Psoas muscle (tissue), 8 donors: Measurements from ENCODE around the gene WDR82. TPM values are rescaled to one million over a fixed set of nuclear protein-coding genes. Genes with fewer than 3 reads are reported as not detected.

ENCODE experiments used
- ATAC-seq, 4 donors: fragments of 200-7000 bp; cut with Tn5 transposase; one replicate each; pipeline ENCODE4 v1.9.1; 2020; ENCODE audit warnings: moderate library complexity in 3 of 4, mild to moderate bottlenecking in 2 of 4
- DNase-seq, 2 donors: peaks; one replicate each; pipeline ENCODE4 v3.0.0-alpha.2; 2020
- H3K27ac ChIP-seq: fragments of 200-600 bp; one replicate; pipeline ENCODE4 v1.8.0; 2022
- H3K27me3 ChIP-seq, 3 donors: fragments of 200-600 bp in 1 of 3; one replicate each; pipeline versions ENCODE4 v1.6.1 to v1.8.0; 2013 to 2022; ENCODE audit warnings: low read length in 2 of 3, mild to moderate bottlenecking in 2 of 3, moderate library complexity in 1 of 3; ENCODE audit not compliant: insufficient read depth in 3 of 3
- H3K36me3 ChIP-seq, 2 donors: fragments of 200-600 bp in 1 of 2; one replicate each; pipeline versions ENCODE4 v1.6.1 to v1.8.0; 2013 to 2022; ENCODE audit warnings: low read depth in 1 of 2, mild to moderate bottlenecking in 1 of 2, moderate library complexity in 1 of 2; ENCODE audit not compliant: insufficient read depth in 1 of 2
- H3K4me1 ChIP-seq: fragments of 200-600 bp; one replicate; pipeline ENCODE4 v1.8.0; 2022
- H3K4me3 ChIP-seq: fragments of 200-600 bp; one replicate; pipeline ENCODE4 v1.8.0; 2022; ENCODE audit warnings: mild to moderate bottlenecking
- H3K9me3 ChIP-seq: fragments of 200-600 bp; one replicate; pipeline ENCODE4 v1.8.0; 2022
- WGBS, 3 donors: extraction: QIAGEN DNeasy Blood & Tissue Kit; methylation state at CpG; one replicate each; pipeline versions ENCODE4 v1.1.6 to v1.1.7; 2013; 5-methylcytosine and 5-hydroxymethylcytosine counted together
- intact Hi-C, 2 donors: fragments of 100-400 bp; cut with DNase I; formaldehyde crosslinking; loops; one replicate each; pipeline versions ENCODE4 v1.11.0 to v1.14.2; 2022
- polyA plus RNA-seq, 3 donors: library from polyadenylated mRNA; stranded (reverse); fragments of 200-250 nt; gene quantifications; one replicate each; pipeline ENCODE4 v1.2.3, GENCODE V29; 2013
- total RNA-seq, 4 donors: library from RNA; stranded (reverse); fragmentation: NEBNext Ultra II Directional in 2 of 4; extraction: Animal tissue kit (Norgen Biotek cat#: 25700) in 2 of 4; gene quantifications; one replicate each; pipeline versions ENCODE4 v1.2.1 to v1.2.4, GENCODE V29; 2021 to 2023
- TF ChIP-seq, protein P1 (sequence below): fragments of 200-600 bp; IDR thresholded peaks from one replicate; pipeline ENCODE4 v1.8.0; 2022; ENCODE audit warnings: antibody characterized with exemption
- donor health status: healthy with polysubstance abuse.
- donor health status: DM: no; HTN: no; CAD: no; lungs with moderate emphysema.
- donor health status: Bipolar disorder and iron deficiency.
- donor health status: healthy.
- donor health status: DM: yes; HTN: yes; CAD: no.
- donor health status: DM: no; HTN: no; CAD: no.
- donor health status: DM: no; HTN: no; CAD: no.
- donor health status: DM: yes; HTN: yes; CAD: no.

WDR82 gene
- total and polyA plus RNA-seq, 7 donors: 46.1 to 96.7 (median 84.0) TPM

DNA sequence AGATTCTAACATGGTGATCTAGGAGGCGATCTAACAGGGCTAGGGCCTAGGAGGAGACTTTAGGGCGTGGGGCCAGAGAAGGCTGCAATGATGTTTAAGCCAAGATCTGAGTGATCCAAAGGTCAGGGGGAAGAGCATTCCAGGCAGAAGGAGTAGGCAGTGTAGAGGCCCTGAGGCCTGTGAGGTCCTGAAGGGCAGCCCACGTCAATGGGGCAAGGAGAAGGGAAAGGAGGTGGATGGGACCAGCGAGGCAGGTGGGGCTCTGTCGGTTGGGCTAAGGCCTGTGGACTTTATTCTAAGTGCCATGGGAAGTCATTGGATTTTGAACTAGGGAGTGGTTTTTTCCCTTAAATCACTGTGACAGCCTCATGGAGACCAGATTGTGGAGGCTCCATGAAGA is 27.5 kb upstream of the WDR82 start:
- TF ChIP-seq, protein P1, sequence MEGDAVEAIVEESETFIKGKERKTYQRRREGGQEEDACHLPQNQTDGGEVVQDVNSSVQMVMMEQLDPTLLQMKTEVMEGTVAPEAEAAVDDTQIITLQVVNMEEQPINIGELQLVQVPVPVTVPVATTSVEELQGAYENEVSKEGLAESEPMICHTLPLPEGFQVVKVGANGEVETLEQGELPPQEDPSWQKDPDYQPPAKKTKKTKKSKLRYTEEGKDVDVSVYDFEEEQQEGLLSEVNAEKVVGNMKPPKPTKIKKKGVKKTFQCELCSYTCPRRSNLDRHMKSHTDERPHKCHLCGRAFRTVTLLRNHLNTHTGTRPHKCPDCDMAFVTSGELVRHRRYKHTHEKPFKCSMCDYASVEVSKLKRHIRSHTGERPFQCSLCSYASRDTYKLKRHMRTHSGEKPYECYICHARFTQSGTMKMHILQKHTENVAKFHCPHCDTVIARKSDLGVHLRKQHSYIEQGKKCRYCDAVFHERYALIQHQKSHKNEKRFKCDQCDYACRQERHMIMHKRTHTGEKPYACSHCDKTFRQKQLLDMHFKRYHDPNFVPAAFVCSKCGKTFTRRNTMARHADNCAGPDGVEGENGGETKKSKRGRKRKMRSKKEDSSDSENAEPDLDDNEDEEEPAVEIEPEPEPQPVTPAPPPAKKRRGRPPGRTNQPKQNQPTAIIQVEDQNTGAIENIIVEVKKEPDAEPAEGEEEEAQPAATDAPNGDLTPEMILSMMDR: no peak
- H3K9me3 ChIP-seq: no peaks in the 10 kb centered on the region
- 90 to 96% (median 92%) methylated on average over 5 of the region's 5 CpGs for WGBS, 3 donors
- H3K27me3 ChIP-seq: no peaks in the 10 kb centered on the region
- no peak overlapping the region for H3K27ac ChIP-seq
- intact Hi-C loops: no loop called here
- H3K4me1 ChIP-seq: no peaks in the 10 kb centered on the region
- no peak overlapping the region for H3K4me3 ChIP-seq
- ATAC-seq (no peak), DNase-seq (no peak)
- H3K36me3 ChIP-seq: no peaks in the 10 kb centered on the region

DNA sequence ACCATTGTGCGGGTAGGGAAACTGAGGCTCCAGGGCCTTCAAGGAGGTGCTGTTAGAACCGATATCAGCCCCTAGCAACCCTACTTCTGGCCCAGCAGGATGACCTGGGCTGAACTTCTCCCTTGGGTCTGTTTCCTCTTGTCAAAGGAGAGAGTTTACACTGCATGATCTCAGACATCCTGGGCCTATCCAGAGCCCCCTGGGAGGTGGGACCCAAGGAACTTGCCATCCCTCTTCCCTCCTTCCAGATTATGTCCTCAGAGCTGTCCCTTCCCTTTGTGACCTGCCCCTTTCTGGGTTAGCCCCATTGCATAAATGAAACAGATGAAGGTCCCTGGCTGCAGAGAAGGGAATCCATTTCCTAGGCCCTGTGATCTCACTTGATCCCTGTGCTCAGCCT is 25.4 kb upstream of the WDR82 start:
- WGBS, 3 donors: 92 to 100% (median 94%) methylated on average over 2 of the region's 2 CpGs
- H3K9me3 ChIP-seq: no peaks in the 10 kb centered on the region
- ATAC-seq (no peak), DNase-seq (no peak)
- no peaks in the 10 kb centered on the region for H3K36me3 ChIP-seq
- intact Hi-C loops: loop anchor here in 1 of 2 donors (5.0 kb wide), 1 partner anchor 83 kb away; no protein-coding TSS in a partner anchor
- H3K27ac ChIP-seq: no peak overlapping the region
- H3K27me3 ChIP-seq: no peaks in the 10 kb centered on the region
- no peaks in the 10 kb centered on the region for H3K4me1 ChIP-seq
- TF ChIP-seq, protein P1: no peak
- no peak overlapping the region for H3K4me3 ChIP-seq

DNA sequence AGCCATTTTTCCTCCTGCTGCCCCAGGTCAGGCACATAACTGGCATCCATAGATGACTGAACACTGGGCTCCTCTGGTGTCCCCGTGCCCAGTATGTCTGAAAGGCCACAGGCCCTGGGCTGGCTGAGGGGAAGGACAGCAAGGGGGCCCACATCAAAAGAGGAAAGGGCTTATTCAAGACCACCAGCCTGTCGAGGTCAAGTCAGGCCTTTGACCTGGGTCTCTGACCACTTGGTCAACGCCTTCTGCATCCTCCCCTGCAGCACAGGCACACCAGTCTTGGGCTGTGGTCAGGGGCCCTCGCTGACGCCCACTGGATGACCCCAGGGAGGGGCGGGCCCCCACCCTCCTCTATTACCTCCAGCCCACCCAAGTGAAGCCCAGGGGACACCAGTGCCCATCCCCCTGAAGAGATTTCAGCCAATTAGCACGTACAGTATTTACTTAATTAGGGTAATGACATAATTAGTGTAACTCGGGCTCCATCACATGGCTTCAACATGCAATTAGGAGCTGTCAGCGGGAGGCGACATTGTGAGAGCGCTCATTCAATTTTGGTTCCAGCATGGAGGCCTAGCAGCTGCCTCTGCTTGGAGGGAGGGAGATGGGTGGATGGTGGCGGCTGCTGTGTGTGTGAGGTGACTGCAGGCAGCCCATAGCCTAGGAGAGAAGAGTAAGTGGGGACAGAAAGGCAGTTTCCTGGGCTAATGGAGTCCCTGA is 24.1 kb upstream of the WDR82 start:
- Histone ChIP-seq H3K4me1 (no peaks in the 10 kb centered on the region), H3K9me3 (no peaks in the 10 kb centered on the region), H3K36me3 (no peaks in the 10 kb centered on the region), H3K27me3 (no peaks in the 10 kb centered on the region), H3K27ac (no peak overlapping the region), H3K4me3 (no peak overlapping the region)
- ATAC-seq (no peak), DNase-seq (no peak)
- TF ChIP-seq, protein P1: no peak
- intact Hi-C loops: loop anchor here in 1 of 2 donors (5.0 kb wide), 1 partner anchor 85 kb away; no protein-coding TSS in a partner anchor
- 73 to 82% (median 76%) methylated on average over 12 of the region's 12 CpGs for WGBS, 3 donors

DNA sequence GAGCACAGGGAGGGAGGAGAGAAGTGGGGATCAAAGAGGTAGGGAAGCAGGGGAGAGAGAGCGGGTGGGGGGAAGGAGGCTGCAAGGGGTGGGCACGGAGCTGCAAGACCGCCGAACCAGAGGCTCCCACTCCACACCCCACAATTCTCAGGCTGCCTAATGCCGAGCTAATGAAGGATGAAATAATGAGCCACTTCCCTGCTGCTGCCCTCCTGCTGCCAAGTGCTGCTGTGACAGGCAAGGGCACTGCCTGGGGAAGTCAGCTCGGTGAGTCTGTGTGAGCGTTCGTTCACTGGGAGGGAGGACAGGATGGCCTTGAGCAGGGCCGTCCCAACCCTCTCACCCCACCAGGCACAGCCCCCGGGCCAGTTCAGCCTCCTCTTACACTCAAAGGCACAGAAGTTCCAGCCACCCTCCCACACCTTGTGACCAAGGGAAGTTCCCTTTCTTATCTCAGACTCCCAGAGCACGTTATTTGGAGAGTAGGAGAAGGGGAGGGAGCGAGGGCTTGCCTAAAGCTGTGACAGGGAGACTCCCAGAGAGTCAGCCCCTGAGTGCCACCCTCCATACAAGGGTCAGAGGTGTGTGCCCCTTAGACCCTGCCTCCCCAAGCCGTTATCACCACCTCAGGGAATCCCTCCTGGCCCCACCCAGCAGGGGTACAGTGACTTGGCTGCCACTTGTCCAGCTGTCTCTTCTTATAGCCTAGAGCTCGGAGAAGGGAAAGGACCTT is 21.6 kb upstream of the WDR82 start:
- H3K36me3 ChIP-seq: peaks cover 0 to 6% of the 10 kb centered on the region in 2 donors
- no peaks in the 10 kb centered on the region for H3K4me1 ChIP-seq
- intact Hi-C loops: loop anchor here (5.0 kb wide), 2 partner anchors 32 to 87 kb away; no protein-coding TSS in a partner anchor
- TF ChIP-seq, protein P1: no peak
- ATAC-seq (peak in 1 of 4 donors; percentile 27), DNase-seq (no peak)
- H3K9me3 ChIP-seq: no peaks in the 10 kb centered on the region
- H3K4me3 ChIP-seq: no peak overlapping the region
- WGBS, 3 donors: 58 to 62% (median 59%) methylated on average over 14 of the region's 14 CpGs
- no peak overlapping the region for H3K27ac ChIP-seq
- H3K27me3 ChIP-seq: no peaks in the 10 kb centered on the region
